Measurements from ENCODE around the gene PTPRD.

The PTPRD gene

GRCh38 chr9:9790216-9790872 is 822.5 kb downstream of the PTPRD start:
- no peaks in the 10 kb centered on the region for H3K27me3 Mint-ChIP-seq
- DNase-seq (peak; percentile 10), ATAC-seq (no peak)
- no peaks in the 10 kb centered on the region for H3K36me3 Mint-ChIP-seq (ENCODE audit: low read depth)
- H3K4me3 Mint-ChIP-seq, result no peak overlapping the region
- no peak overlapping the region for H3K27ac Mint-ChIP-seq
- H3K9me3 Mint-ChIP-seq, result no peaks in the 10 kb centered on the region
- H3K4me1 Mint-ChIP-seq, result no peaks in the 10 kb centered on the region

DNA sequence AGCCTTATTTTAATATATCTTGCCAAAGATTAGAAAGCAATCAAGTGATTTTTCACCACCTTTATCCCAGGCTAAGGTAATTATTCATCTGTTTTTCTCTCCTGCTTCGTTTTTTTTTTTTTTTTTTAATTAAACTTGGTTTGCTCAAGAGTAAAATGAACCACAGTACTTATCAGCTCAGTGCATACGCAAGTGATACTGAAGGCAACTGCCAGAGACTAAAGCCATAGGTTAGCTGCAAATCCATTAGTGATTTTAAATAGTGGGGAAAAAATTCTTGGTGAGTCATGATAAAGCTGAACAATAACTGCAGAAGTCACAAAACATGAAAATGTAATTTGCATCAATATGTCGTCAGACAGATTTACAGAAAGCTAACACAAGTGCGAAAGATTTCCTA is 829.1 kb downstream of the PTPRD start:
- H3K4me1 Mint-ChIP-seq, result no peaks in the 10 kb centered on the region
- H3K9me3 Mint-ChIP-seq, result no peaks in the 10 kb centered on the region
- no peaks in the 10 kb centered on the region for H3K36me3 Mint-ChIP-seq (ENCODE audit: low read depth)
- DNase-seq (no peak), ATAC-seq (no peak)
- H3K4me3 Mint-ChIP-seq, result no peak overlapping the region
- no peak overlapping the region for H3K27ac Mint-ChIP-seq
- H3K27me3 Mint-ChIP-seq, result no peaks in the 10 kb centered on the region

DNA sequence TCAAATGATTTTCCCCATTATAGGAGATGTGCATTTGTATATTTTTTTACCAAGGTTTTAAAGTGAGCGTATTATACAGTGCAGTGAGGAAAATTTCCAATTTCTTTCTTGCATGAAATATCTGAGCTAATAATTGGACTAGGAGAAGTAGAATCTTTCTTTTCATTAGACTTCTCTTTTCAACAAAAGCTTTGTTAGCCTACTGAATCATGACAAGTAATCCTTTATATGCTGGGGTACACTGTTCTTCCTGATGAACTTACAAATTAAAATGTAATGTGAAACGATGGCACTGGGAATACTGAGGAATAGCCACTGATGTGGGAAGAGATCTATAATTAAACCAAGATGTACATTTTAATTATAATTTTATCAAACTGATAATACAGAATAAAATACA is 829.6 kb downstream of the PTPRD start:
- H3K4me3 Mint-ChIP-seq, result no peak overlapping the region
- ATAC-seq, result no peak
- no peaks in the 10 kb centered on the region for H3K9me3 Mint-ChIP-seq
- H3K27me3 Mint-ChIP-seq, result no peaks in the 10 kb centered on the region
- no peaks in the 10 kb centered on the region for H3K4me1 Mint-ChIP-seq
- no peak overlapping the region for H3K27ac Mint-ChIP-seq
- no peaks in the 10 kb centered on the region for H3K36me3 Mint-ChIP-seq (ENCODE audit: low read depth)
- no peak for DNase-seq

GRCh38 chr9:9778293-9778692 is 834.5 kb downstream of the PTPRD start:
- H3K27me3 Mint-ChIP-seq, result no peaks in the 10 kb centered on the region
- no peak overlapping the region for H3K27ac Mint-ChIP-seq
- H3K36me3 Mint-ChIP-seq (ENCODE audit: low read depth), result no peaks in the 10 kb centered on the region
- no peaks in the 10 kb centered on the region for H3K4me1 Mint-ChIP-seq
- no peak for ATAC-seq
- H3K9me3 Mint-ChIP-seq, result no peaks in the 10 kb centered on the region
- DNase-seq, result no peak
- no peak overlapping the region for H3K4me3 Mint-ChIP-seq

DNA sequence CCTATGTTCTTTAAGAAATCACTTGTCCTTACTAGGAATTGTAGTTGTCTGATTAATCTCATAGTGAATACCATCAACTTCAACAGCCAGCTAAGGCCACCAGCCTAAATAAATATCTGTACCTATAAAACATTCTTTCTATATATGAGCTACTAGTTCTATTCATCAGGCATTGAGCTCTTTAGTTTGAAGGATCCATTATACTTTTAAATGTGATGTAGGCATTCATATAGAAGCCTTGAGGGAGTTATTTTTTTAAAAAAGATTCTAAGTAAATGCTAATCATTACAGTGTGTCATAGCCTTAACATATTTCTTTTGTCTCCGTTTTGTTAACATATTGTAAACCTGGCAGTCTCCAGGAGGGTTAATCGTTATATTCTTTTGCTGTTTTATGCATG is 838.3 kb downstream of the PTPRD start:
- Mint-ChIP-seq H3K36me3 (ENCODE audit: low read depth) (no peaks in the 10 kb centered on the region), H3K4me1 (no peaks in the 10 kb centered on the region), H3K27me3 (no peaks in the 10 kb centered on the region), H3K27ac (no peak overlapping the region), H3K4me3 (no peak overlapping the region), H3K9me3 (peaks cover 5% of the 10 kb centered on the region)
- DNase-seq (no peak), ATAC-seq (no peak)

GRCh38 chr9:9771314-9771713 is 841.5 kb downstream of the PTPRD start:
- DNase-seq (no peak), ATAC-seq (no peak)
- H3K4me1 Mint-ChIP-seq, result no peaks in the 10 kb centered on the region
- H3K36me3 Mint-ChIP-seq (ENCODE audit: low read depth), result no peaks in the 10 kb centered on the region
- H3K4me3 Mint-ChIP-seq, result no peak overlapping the region
- no peaks in the 10 kb centered on the region for H3K27me3 Mint-ChIP-seq
- no peak overlapping the region for H3K27ac Mint-ChIP-seq
- H3K9me3 Mint-ChIP-seq, result peaks cover 6% of the 10 kb centered on the region

DNA sequence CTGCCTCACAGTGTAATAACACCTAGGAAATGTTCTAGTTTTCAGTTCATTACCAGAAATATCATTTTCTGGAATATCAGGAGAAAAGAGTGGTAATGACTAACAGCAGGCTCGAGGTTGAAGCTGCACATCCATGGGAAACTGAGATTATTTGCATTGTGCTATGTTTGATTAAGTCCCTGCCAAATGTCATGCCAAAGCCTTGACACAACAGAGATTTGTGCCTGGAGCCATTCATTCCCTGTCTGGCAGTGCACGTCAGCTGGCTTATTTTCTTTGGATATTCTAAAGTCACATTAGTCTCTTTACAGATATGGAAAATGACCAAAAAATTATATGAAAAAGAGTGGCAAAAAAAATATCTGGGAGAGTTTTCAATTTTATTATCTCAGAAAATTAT is 848.0 kb downstream of the PTPRD start:
- H3K36me3 Mint-ChIP-seq (ENCODE audit: low read depth), result no peaks in the 10 kb centered on the region
- no peak overlapping the region for H3K27ac Mint-ChIP-seq
- ATAC-seq, result no peak
- no peaks in the 10 kb centered on the region for H3K27me3 Mint-ChIP-seq
- peaks cover 8% of the 10 kb centered on the region for H3K9me3 Mint-ChIP-seq
- H3K4me1 Mint-ChIP-seq, result no peaks in the 10 kb centered on the region
- H3K4me3 Mint-ChIP-seq, result no peak overlapping the region
- no peak for DNase-seq

DNA sequence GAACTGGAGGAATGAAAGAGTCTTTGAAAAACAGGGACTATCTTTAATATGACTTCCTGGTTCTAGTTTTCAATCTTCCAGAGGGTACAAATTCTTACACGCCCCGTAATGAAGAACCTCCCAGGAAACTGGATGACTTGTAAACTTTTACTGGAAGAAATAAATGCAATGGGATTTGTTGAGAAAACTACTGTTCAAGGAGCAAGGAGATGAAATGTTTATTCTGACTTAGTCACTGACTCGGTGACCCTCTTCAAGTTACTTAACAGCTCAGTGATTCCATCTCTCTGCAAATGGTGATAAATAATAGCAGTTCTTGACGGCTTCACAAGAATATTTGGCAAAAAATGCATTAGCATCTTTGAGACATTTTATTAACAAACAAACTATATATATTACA is 858.6 kb downstream of the PTPRD start:
- no peaks in the 10 kb centered on the region for H3K27me3 Mint-ChIP-seq
- ATAC-seq, result no peak
- DNase-seq, result no peak

GRCh38 chr9:9753266-9753665 is 859.5 kb downstream of the PTPRD start:
- H3K27ac Mint-ChIP-seq, result no peak overlapping the region
- H3K4me1 Mint-ChIP-seq, result no peaks in the 10 kb centered on the region
- H3K4me3 Mint-ChIP-seq, result no peak overlapping the region
- no peaks in the 10 kb centered on the region for H3K27me3 Mint-ChIP-seq
- no peaks in the 10 kb centered on the region for H3K36me3 Mint-ChIP-seq (ENCODE audit: low read depth)
- no peaks in the 10 kb centered on the region for H3K9me3 Mint-ChIP-seq
- ATAC-seq (no peak), DNase-seq (no peak)

More for the DNA sequence above, 858.6 kb downstream of the PTPRD start:
- Mint-ChIP-seq H3K4me3 (no peak overlapping the region), H3K4me1 (no peaks in the 10 kb centered on the region), H3K36me3 (ENCODE audit: low read depth) (no peaks in the 10 kb centered on the region), H3K27ac (no peak overlapping the region), H3K9me3 (no peaks in the 10 kb centered on the region)

GRCh38 chr9:9752722-9753121 is 860.1 kb downstream of the PTPRD start:
- Mint-ChIP-seq H3K4me1 (no peaks in the 10 kb centered on the region), H3K4me3 (no peak overlapping the region)
- ATAC-seq, result no peak

DNA sequence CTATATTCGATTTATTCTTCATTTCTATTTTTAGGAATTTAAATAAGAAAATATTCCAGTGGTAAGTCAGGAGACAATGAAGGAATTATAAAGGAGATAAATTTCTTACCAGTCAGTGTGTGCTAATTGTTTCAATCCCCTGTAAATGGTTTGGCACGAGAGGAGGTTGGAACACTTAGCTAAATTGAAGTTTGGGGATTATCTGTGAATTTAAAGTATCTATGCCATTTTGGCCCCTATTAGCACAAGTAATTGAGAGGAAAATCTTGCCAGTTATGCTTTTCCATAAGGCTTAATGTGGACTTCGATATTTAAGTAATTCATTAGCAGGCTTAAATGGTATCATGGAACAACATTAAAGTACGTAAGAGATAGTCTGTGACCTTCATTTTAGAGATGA is 860.8 kb downstream of the PTPRD start:
- Mint-ChIP-seq H3K9me3 (no peaks in the 10 kb centered on the region), H3K4me1 (no peaks in the 10 kb centered on the region), H3K36me3 (ENCODE audit: low read depth) (no peaks in the 10 kb centered on the region), H3K27me3 (no peaks in the 10 kb centered on the region), H3K27ac (no peak overlapping the region), H3K4me3 (no peak overlapping the region)
- no peak for DNase-seq
- no peak for ATAC-seq

More at GRCh38 chr9:9752722-9753121, 860.1 kb downstream of the PTPRD start:
- no peaks in the 10 kb centered on the region for H3K36me3 Mint-ChIP-seq (ENCODE audit: low read depth)
- no peaks in the 10 kb centered on the region for H3K27me3 Mint-ChIP-seq
- H3K27ac Mint-ChIP-seq, result no peak overlapping the region
- no peak for DNase-seq
- H3K9me3 Mint-ChIP-seq, result no peaks in the 10 kb centered on the region

- DNase-seq (no peak), ATAC-seq (no peak)
- H3K4me3 Mint-ChIP-seq, result no peak overlapping the region
- H3K27ac Mint-ChIP-seq, result no peak overlapping the region
- no peaks in the 10 kb centered on the region for H3K9me3 Mint-ChIP-seq
- no peaks in the 10 kb centered on the region for H3K27me3 Mint-ChIP-seq
- H3K36me3 Mint-ChIP-seq (ENCODE audit: low read depth), result no peaks in the 10 kb centered on the region
- no peaks in the 10 kb centered on the region for H3K4me1 Mint-ChIP-seq
These were observed 862.1 kb downstream of the PTPRD start for GRCh38 chr9:9750719-9751118.

DNA sequence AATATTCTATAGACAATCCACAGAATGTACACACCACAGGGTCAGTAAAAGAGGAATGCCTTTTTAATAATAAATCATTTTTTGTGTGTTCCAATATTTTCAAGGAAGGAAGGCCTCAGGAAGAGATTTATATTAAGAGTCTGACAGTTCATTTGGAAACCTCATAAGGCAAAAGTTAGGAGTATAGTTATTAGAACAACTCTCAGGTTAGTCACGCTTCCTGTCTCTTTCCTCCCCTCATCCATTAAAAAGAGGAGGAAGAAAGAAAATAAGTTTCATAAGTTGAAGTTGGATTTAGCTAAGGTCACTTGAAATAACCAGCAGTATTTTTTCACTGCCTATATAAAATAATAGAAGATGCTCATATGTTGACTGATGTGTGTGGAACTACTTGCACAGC is 863.2 kb downstream of the PTPRD start:
- Mint-ChIP-seq H3K27ac (no peak overlapping the region), H3K36me3 (ENCODE audit: low read depth) (no peaks in the 10 kb centered on the region), H3K4me1 (no peaks in the 10 kb centered on the region), H3K27me3 (no peaks in the 10 kb centered on the region), H3K9me3 (no peaks in the 10 kb centered on the region), H3K4me3 (no peak overlapping the region)
- ATAC-seq (no peak), DNase-seq (no peak)

DNA sequence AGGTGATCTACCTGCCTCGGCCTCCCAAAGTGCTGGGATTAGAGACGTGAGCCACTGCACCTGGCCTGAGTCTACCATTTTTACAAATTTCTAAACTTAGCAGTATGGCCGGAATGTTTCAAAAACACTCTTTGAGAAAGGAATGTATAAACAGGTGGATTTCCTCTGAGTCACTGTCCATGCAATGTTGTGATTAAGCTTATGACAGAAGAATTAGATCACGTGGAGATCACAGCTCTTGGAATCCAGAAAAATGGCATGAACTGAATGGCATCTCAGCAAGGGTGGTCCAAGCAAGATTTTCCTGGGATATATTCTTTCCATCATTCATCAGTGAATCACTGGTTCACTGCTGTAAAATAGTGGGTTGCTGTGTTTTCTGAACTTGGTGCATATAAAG is 865.0 kb downstream of the PTPRD start:
- ATAC-seq, result no peak
- Mint-ChIP-seq H3K27ac (no peak overlapping the region), H3K9me3 (no peaks in the 10 kb centered on the region), H3K4me3 (no peak overlapping the region), H3K27me3 (no peaks in the 10 kb centered on the region), H3K4me1 (no peaks in the 10 kb centered on the region), H3K36me3 (ENCODE audit: low read depth) (no peaks in the 10 kb centered on the region)
- DNase-seq, result no peak

DNA sequence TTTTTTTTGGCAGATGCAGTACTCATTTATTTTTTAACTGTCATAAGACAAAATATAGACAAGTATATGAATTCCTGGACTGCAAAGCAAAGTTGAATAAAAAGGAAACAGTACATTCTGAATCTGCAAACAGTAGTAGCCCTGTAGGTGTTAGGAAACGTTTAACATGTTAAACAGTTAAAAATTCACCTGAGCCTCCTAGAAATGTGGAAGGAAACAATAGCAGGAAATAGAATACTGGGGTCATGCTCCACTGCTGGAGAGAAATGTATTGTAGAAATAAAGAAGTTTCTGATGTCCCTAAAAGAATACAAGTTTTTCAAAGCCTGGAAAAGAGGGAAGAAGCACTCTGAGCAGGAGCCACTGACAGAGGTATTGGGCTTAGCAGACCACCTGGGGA is 866.0 kb downstream of the PTPRD start:
- Mint-ChIP-seq H3K4me3 (no peak overlapping the region), H3K27ac (no peak overlapping the region), H3K4me1 (no peaks in the 10 kb centered on the region), H3K9me3 (no peaks in the 10 kb centered on the region), H3K36me3 (ENCODE audit: low read depth) (no peaks in the 10 kb centered on the region), H3K27me3 (no peaks in the 10 kb centered on the region)
- ATAC-seq (no peak), DNase-seq (no peak)

GRCh38 chr9:9743822-9744221 is 869.0 kb downstream of the PTPRD start:
- no peak for DNase-seq
- Mint-ChIP-seq H3K36me3 (ENCODE audit: low read depth) (no peaks in the 10 kb centered on the region), H3K9me3 (peaks cover 5% of the 10 kb centered on the region), H3K27me3 (no peaks in the 10 kb centered on the region), H3K4me3 (no peak overlapping the region), H3K27ac (no peak overlapping the region), H3K4me1 (no peaks in the 10 kb centered on the region)
- ATAC-seq, result no peak

Measured in activated naive CD8-positive, alpha-beta T cell treated with anti-CD3 and anti-CD28 coated beads, Interleukin-2, amount 50 U/mL, for 24 hours (primary cell).